HepG2 (cell line): Measurements from ENCODE around the gene TRIM15. TPM values are rescaled to one million over a fixed set of nuclear protein-coding genes. Genes with fewer than 3 reads are reported as not detected.

Experiments
- CCDC6 ChIP-seq: sonication (generic); formaldehyde crosslinking; IDR thresholded peaks from 2 replicates; pipeline ENCODE4 v1.8.1; 2022; ENCODE audit warnings: mild to moderate bottlenecking, missing genetic modification reagents, moderate library complexity
- FOXK2 ChIP-seq: fragments of 450-650 bp; IDR thresholded peaks from 2 replicates; pipeline ENCODE4 v1.6.1; 2016
- GMEB2 ChIP-seq: IDR thresholded peaks from 2 replicates; pipeline ENCODE4 v1.6.1; 2016; ENCODE audit warnings: missing biosample characterization, missing genetic modification reagents, low read depth
- GRHL1 ChIP-seq: sonication (generic); formaldehyde crosslinking; conservative IDR thresholded peaks from 2 replicates; pipeline ENCODE4 v1.8.0; 2022; ENCODE audit warnings: missing genetic modification reagents
- HNF1B ChIP-seq: sonication (generic); formaldehyde crosslinking; IDR thresholded peaks from 2 replicates; pipeline ENCODE4 v1.5.1; 2020; ENCODE audit warnings: mild to moderate bottlenecking, moderate library complexity, missing genetic modification reagents
- MBNL3 ChIP-seq: fragments of 250-450 bp; sonication (Bioruptor Pico); conservative IDR thresholded peaks from 2 replicates; pipeline ENCODE4 v1.8.0; 2022; ENCODE audit warnings: mild to moderate bottlenecking, inconsistent platforms
- PAX8 ChIP-seq: sonication (generic); formaldehyde crosslinking; IDR thresholded peaks from 2 replicates; pipeline ENCODE4 v1.8.0; 2022; ENCODE audit warnings: mild to moderate bottlenecking, missing genetic modification reagents, borderline replicate concordance
- PCBP2 ChIP-seq: fragments of 200-400 bp; formaldehyde crosslinking; optimal IDR thresholded peaks from 2 replicates; pipeline ENCODE3; 2018; ENCODE audit warnings: low read length, low read depth; ENCODE audit not compliant: poor library complexity, severe bottlenecking
- PRDM10 ChIP-seq: sonication (generic); formaldehyde crosslinking; IDR thresholded peaks from 2 replicates; pipeline ENCODE4 v1.4.0; 2020; ENCODE audit warnings: low read depth, missing genetic modification reagents
- RBFOX2 ChIP-seq: fragments of 200-400 bp; formaldehyde crosslinking; IDR thresholded peaks from 2 replicates; pipeline ENCODE4 v1.6.1; 2017; ENCODE audit warnings: low read depth, mild to moderate bottlenecking, low read length
- RELA ChIP-seq: sonication (generic); formaldehyde crosslinking; IDR thresholded peaks from 2 replicates; pipeline ENCODE4 v1.4.0; 2020; ENCODE audit warnings: missing genetic modification reagents
- TEAD3 ChIP-seq: optimal IDR thresholded peaks from 2 replicates; pipeline ENCODE3; 2016; ENCODE audit warnings: borderline replicate concordance
- TERF1 ChIP-seq: sonication (generic); formaldehyde crosslinking; IDR thresholded peaks from 2 replicates; pipeline ENCODE4 v1.8.0; 2022; ENCODE audit warnings: mild to moderate bottlenecking, missing genetic modification reagents, moderate library complexity
- ZFP36L1 ChIP-seq: sonication (generic); formaldehyde crosslinking; IDR thresholded peaks from 2 replicates; pipeline ENCODE4 v1.8.0; 2022; ENCODE audit warnings: mild to moderate bottlenecking, missing genetic modification reagents, moderate library complexity
- ZNF644 ChIP-seq: IDR thresholded peaks from 2 replicates; pipeline ENCODE4 v1.6.1; 2016; ENCODE audit warnings: low read depth
- ZNF891 ChIP-seq: sonication (generic); formaldehyde crosslinking; IDR thresholded peaks from 2 replicates; pipeline ENCODE4 v1.5.0; 2020; ENCODE audit warnings: mild to moderate bottlenecking, missing genetic modification reagents
- polyA plus RNA-seq, 8 experiments: library from polyadenylated mRNA; depleted of rRNA in 3 of 8; stranded (reverse) in 7 of 8; unstranded in 1 of 8; fragments of >200 nt; fragmentation: Illumina TruSeq in 4 of 8; extraction: Trizol in 4 of 8; gene quantifications; 2 replicates each; pipeline versions ENCODE4 v1.2.1 to v1.2.3, GENCODE V29; 2011 to 2016; ENCODE audit warnings: low read depth in 4 of 8, missing spikeins in 1 of 8, mixed read lengths in 1 of 8; ENCODE audit not compliant: insufficient read depth in 1 of 8
- total RNA-seq, 5 experiments: library from RNA; depleted of rRNA; stranded (reverse); fragments of >200 nt; fragmentation: Illumina TruSeq; extraction: Trizol; gene quantifications; 2 replicates each; pipeline ENCODE4 v1.2.3, GENCODE V29; 2016; ENCODE audit warnings: low read depth in 1 of 5

TRIM15 gene
- total and polyA plus RNA-seq, 2 of the 13 experiments (the other 11 are each of a cell fraction or from before 2014, with no cell fraction given): 35.1 to 38.2 TPM

- peak; percentile 14; the same call in 1 of the 2 replicates for TF ChIP-seq RBFOX2
- no peak for TF ChIP-seq PCBP2
- no peak for TF ChIP-seq FOXK2
- 0 out of 2 replicates have a peak, but pooled peaks have one; percentile 3 for TF ChIP-seq ZNF644
- TF ChIP-seq TERF1 (CRISPR knock-in tag): no peak
- 0 out of 2 replicates have a peak, but pooled peaks have one; percentile 13 for TF ChIP-seq PRDM10 (CRISPR knock-in tag)
- peak; percentile 28; the same call in 1 of the 2 replicates for TF ChIP-seq PAX8
- TF ChIP-seq ZNF891 (CRISPR knock-in tag): peak; percentile 41; the same call in 1 of the 2 replicates
- TF ChIP-seq ZFP36L1 (CRISPR knock-in tag): 0 out of 2 replicates have a peak, but pooled peaks have one; percentile 13
- no peak for TF ChIP-seq HNF1B (CRISPR knock-in tag)
- no peak for TF ChIP-seq TEAD3 (CRISPR knock-in tag)
- TF ChIP-seq CCDC6: peak; percentile 70
- no peak for TF ChIP-seq RELA (CRISPR knock-in tag)
- TF ChIP-seq GRHL1 (CRISPR knock-in tag): no peak
- TF ChIP-seq GMEB2: no peak
- 0 out of 2 replicates have a peak, but pooled peaks have one; percentile 32 for TF ChIP-seq MBNL3
These were observed 50.3 kb downstream of the TRIM15 start (continued) for GRCh38 chr6:30213667-30213956.
